HG03139 (cell line): ENCODE results near the gene RECQL5.
"Not testable (repeated sequence)": the region's sequence is repeated elsewhere in the genome, so short reads cannot be mapped to it uniquely, and the experiment has no call there.

Experiments used
- ATAC-seq: cut with Tn5 transposase; IDR thresholded peaks from one replicate; pipeline ENCODE4 v1.9.1; 2021; ENCODE audit not compliant: unreplicated experiment

The RECQL5 gene

GRCh38 chr17:75649687-75650086 is 17.3 kb downstream of the RECQL5 start:
- no peak for ATAC-seq

- ATAC-seq = no peak
Observed at GRCh38 chr17:75647921-75648320, 19.0 kb downstream of the RECQL5 start.

- ATAC-seq = no peak
Observed at GRCh38 chr17:75647061-75647460, 19.9 kb downstream of the RECQL5 start.

GRCh38 chr17:75646638-75646992 is 20.3 kb downstream of the RECQL5 start:
- no peak for ATAC-seq

- ATAC-seq = peak; percentile 87
Observed at GRCh38 chr17:75645889-75646637, 20.9 kb downstream of the RECQL5 start.

DNA sequence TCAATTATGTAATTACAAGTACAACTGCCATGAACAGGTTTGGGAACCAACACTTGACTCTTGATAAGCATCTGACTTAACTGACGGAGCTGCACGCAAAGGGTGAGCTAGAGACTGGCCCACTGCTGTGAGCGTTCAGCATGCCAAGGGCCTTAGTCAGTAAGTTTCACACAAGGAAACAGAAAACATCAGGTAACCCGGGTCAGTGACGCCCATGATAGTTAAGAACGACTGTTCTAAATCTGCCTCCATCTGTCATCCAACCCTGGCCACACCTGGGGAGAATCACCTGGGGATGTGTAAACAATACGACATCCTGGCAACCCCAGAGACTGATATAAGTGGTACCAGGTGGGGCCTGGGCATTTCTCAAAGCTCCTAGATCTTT is 21.5 kb downstream of the RECQL5 start:
- no peak for ATAC-seq

DNA sequence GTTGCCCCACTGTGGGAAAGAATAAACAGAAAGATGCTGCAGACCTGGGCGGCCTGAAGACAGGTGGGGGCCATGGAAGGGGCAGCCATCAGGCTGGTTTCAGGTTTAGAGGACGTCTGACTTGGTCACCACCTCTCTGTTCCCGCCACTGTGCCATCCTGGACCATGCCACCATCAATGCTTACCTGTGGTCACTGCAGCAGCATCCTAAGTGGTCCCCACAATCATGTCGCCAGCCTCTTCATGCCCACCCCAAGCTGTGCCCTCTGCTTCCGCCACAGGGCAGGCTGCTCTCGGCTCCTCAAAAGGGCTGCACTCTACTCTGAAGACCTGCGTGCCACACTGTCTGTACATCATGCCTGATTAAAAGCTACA is 23.3 kb downstream of the RECQL5 start:
- no peak for ATAC-seq

DNA sequence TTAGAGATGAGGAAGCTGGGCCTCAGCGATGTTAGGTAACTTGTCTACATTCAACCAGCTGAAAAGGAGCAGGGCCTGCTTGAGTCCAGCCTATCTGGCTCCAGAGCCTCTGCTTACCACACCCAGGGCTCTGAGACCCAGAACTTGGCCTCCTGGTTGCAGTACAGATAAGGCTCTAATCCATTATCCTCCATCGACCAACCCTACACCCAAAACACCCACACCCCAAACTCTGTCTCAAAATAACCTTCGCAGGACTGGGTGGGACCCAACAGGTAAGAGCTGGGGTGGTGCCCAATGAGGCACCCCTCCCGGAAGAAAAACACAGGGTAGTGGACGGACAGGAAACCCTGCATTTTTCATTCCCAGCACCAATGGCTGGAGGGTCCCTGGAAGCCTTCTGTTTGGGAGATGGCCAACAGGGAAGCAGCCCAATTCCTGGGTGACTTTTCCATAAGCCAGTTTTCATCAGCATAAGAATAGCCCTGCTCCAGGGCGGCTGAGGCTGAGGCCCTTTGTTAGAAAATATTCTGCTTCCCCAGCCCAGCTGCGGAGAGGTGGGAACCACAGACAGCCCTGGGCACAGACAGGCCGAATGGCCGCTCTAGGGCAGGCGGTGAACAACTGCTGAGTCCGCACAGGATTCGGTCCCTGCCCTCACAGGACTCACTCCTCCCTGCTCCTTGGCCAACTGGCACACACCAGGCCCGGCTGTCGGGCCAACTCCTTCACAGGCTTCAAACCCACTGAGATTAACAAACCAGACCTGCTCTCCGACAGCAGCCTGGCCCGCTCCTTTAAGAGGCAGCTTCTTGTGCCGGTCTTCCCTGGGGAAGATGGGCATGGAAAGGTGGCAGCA is 23.9 kb downstream of the RECQL5 start:
- no peak for ATAC-seq

DNA sequence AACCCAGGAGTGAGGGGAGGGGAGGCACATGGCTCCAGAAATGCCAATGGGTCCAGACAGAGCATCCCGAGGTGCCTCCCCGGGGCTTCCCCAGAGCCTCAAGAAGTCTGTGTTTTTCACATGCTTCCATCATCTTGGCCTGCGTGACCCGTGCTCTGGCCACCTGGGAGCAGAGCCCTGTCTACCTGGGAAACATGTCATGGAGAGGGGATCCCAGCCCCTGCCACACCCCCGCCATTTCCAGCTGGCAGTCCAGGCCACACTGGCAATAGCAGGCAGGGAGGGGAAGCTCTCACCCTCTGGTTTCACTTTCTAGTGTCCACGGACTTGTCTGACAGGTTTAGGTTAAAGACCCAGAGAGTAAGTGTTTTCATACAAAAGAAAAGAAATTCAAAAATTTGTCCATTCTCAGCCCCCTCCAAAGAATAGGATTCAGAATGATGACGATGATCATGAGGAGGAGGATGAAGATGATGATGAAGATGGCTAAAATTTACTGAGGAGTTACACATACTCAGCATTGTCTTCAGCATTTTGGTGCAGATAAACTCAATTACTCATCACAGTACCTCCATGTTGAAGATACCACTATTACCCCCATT is 24.7 kb downstream of the RECQL5 start:
- ATAC-seq = no peak

DNA sequence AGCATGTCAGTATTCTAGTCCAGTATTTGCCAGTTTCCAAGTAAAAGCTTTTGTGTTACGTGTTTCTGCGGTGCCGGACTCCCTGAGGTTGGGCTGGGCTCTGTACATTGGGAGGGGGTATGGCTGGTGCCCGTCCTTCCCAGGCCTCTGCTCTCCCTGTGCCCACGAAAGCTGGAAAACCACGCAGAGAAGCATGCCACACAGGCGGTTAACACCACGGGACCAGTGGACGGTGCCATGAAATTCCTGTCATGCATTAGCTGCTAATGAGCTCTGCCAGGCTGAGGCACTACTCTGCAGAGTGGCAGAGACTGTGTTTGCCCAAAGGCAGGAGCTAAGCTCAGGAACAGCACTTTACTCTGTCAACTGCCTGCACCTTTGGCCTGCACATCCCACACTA is 25.6 kb downstream of the RECQL5 start:
- no peak for ATAC-seq

GRCh38 chr17:75640556-75641119 is 26.3 kb downstream of the RECQL5 start:
- ATAC-seq = no peak

DNA sequence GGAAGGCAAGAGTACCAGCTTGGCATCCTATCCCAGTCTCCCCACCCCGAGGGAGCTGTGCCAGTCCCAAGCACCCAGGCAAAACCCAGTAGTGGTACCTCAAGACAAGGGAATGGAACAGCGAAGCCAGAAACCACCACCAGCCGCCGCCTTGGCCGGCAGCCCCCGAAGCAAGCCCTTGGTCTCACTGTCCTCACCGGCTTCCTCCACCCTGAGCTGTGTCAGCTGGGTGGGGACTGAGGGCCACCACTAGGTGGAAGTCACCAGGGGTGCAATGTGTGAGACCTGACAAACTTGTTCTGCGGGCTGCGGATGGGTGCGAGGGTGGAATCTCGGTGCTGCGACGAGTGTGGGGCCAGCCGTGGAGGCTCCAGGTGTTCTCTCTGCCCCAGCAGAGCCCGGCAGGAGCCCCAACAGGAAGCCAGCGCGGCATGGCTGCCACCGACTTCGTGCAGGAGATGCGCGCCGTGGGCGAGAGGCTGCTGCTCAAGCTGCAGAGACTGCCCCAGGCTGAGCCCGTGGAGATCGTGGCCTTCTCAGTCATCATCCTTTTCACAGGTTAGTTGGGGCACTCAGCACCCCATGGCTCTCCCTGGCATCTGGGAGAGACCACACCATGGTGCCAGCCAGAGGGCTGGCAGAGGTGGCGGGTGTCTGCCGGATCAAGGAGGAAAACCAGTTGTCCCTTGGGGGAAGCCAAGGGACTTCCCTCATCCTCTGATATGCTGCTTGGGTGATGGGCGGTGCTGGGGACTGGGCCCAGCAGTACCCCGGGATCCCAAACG is 27.0 kb downstream of the RECQL5 start:
- no peak for ATAC-seq

GRCh38 chr17:75639327-75639726 is 27.6 kb downstream of the RECQL5 start:
- ATAC-seq = no peak

DNA sequence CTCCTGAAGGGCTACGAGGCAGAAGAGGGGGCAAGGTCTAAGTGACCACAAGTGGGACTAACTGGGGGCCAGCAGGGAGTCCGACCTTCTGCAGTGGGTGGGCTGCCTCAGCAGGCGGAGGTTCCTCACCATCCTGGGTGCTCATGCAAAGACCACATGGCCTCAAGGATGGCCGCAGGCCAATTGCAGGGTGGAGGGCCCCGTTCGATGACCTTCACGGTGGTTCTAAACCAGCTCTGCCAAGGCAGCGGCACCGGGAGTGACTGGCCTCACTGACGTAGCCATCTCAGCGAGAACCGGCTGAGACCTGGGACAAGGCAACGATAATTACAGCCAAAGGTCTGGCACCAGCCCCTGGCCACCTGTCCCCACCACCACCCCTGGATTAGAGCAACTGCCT is 28.1 kb downstream of the RECQL5 start:
- no peak for ATAC-seq

DNA sequence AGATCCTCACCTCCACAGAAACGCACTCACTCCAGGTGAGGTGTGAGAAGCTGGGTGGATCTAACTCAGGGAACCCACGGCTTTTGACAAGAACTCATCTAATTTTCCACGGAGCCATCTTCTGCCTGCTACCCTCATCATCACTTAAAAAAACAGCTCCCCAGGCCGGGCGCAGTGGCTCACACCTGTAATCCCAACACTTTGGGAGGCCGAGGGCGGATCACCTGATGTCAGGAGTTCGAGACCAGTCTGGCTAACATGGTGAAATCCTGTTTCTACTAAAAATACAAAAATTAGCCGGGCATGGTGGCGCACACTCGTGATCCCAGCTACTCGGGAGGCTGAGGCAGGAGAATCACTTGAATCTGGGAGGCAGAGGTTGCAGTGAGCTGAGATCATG is 28.9 kb downstream of the RECQL5 start:
- ATAC-seq = not testable (repeated sequence)

DNA sequence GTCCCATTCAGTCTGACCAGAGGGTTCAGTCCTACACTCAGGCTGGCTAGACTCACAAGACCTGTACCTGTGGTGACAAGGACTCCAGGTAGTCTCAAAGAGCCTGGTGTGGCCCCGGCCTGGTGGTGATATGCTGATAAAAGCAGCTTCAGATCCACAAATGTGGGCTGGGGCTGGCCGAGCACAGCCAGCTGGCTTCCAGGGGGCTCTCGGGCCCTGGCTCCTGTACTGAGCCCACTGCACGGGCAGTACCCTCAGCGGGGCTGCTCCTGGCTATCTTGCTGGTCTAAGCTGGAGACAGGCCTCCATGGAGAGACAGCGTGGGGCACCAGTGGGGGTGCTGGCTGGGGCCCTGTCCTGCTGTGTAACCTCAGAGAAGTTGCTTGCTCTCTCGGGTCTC is 29.4 kb downstream of the RECQL5 start:
- no peak for ATAC-seq

DNA sequence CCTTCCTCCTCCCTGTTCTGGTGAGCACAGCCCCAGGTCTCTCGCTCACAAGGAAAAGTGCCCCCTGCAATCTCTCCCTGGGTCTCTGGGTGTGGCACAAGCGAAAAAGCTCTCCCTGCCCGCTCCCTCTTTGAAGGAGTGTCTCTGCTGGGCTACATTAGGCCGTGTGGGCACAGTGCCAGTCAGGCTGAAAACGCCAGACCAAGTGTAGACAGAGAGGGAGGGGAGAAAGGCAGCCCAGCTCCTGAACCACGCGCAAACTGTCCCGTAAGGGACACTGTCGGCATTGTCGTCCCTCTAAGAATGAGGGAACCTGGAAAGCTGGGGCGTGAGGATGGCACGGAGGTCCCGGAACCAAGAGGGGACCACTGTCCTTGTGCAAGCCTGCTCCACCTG is 29.8 kb downstream of the RECQL5 start:
- no peak for ATAC-seq

- no peak for ATAC-seq
Observed at GRCh38 chr17:75636381-75637142, 30.4 kb downstream of the RECQL5 start.

GRCh38 chr17:75635610-75636202 is 31.2 kb downstream of the RECQL5 start:
- ATAC-seq = no peak
